ENCODE data around the gene GNGT2. TPM values are rescaled to one million over a fixed set of nuclear protein-coding genes. Genes with fewer than 3 reads are reported as not detected.

Gene GNGT2
- polyA plus RNA-seq, 1 of the 3 experiments (the other 2 are of a cell fraction): 11.0 TPM

- no peaks in the 10 kb centered on the region for H4K20me1 ChIP-seq (ENCODE audit: insufficient read depth)
- no peak overlapping the region for H3K9ac ChIP-seq
- no peaks in the 10 kb centered on the region for H3K79me2 ChIP-seq (ENCODE audit: insufficient read depth)
- no peak for DNase-seq
- ChIA-PET POLR2A (no interaction called here), CTCF (interaction anchor here (0.6 to 8.6 kb wide), 47 partner anchors 9 to 814 kb away, joined by 3 to 105 read pairs (median 4); no protein-coding TSS in a partner anchor)
- H3K4me1 ChIP-seq (ENCODE audit: control insufficient read depth in 1 of 2, insufficient read depth in 2 of 2, low read depth in 1 of 2, low read length in 1 of 2): peaks cover 0 to 9% of the 10 kb centered on the region in 2 experiments; a peak in 1 of 4 replicates
- H3K27ac ChIP-seq (ENCODE audit: low read depth in 2 of 2, low read length in 1 of 2): no peak overlapping the region
- H3F3A ChIP-seq (replicated peaks; ENCODE audit: insufficient read depth): peaks cover 9% of the 10 kb centered on the region
- no peaks in the 10 kb centered on the region for H3K9me2 ChIP-seq
- H3K36me3 ChIP-seq (replicated peaks in 1 of 2; ENCODE audit: control insufficient read depth in 1 of 2, insufficient read depth in 2 of 2, low read length in 1 of 2): no peaks in the 10 kb centered on the region
- no peak overlapping the region for H2AFZ ChIP-seq (ENCODE audit: low read depth)
- peaks cover 68% of the 10 kb centered on the region for H3K27me3 ChIP-seq (ENCODE audit: insufficient read depth)
- WGBS (ENCODE audit: low lambda C conversion rate): 37% methylated on average over 3 of the region's 3 CpGs
- H3K4me3 ChIP-seq (ENCODE audit: low read depth in 2 of 2, low read length in 1 of 2): no peak overlapping the region
- TF ChIP-seq FOSL2 (IDR thresholded peaks at IDR 0.05; ENCODE audit: borderline replicate concordance, low read depth) (no peak), SMC3 (IDR thresholded peaks at IDR 0.05; ENCODE audit: low read depth, low read length) (no peak)
- H3K9me3 ChIP-seq: no peaks in the 10 kb centered on the region
- H3K4me2 ChIP-seq: no peak overlapping the region
These were observed 16.5 kb upstream of the GNGT2 start for GRCh38 chr17:49226771-49227435.

DNA sequence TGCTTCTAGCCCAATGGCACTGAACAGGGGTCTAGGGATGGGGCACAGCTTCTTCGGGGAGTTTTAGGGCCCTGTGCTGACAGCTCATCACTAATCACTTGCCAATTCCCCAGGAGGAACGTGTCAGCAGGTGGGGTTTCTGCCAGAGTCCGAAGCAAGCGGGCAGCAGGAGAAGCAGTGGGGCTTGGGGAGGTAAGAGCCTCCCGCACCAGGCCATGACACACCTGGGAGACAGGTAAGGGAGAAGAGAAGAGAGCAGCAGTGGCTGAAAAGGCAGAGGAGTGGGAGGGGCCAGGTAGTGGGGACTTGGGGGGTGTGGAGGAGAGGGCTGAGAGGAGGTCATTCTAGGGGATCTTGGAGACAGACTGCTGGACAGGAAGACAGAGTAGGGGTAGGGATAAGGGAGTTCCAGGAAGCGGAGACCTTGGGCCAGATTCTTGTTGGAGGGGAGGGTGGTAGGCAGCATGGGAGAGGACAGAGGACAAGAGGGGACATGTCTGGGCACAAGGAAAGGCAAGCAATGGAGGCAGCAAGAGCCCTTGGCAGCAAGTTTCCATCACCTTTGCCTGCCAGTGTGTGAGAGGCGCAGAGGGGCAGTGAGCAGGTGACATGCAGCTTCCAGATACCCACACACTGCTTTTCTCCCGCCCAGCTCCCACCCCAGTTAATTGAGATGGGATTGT is 15.3 kb upstream of the GNGT2 start:
- H3K9me2 ChIP-seq: no peaks in the 10 kb centered on the region
- no peaks in the 10 kb centered on the region for H4K20me1 ChIP-seq (ENCODE audit: insufficient read depth)
- no peak overlapping the region for H3K9ac ChIP-seq
- no peaks in the 10 kb centered on the region for H3K9me3 ChIP-seq
- H3K27ac ChIP-seq (ENCODE audit: low read depth in 2 of 2, low read length in 1 of 2): no peak overlapping the region
- H3K27me3 ChIP-seq (ENCODE audit: insufficient read depth): peaks cover 62% of the 10 kb centered on the region
- DNase-seq: no peak
- no peaks in the 10 kb centered on the region for H3K79me2 ChIP-seq (ENCODE audit: insufficient read depth)
- ChIA-PET CTCF (interaction anchor here (0.8 to 8.6 kb wide), 17 partner anchors 10 to 501 kb away, joined by 3 to 105 read pairs (median 7); no protein-coding TSS in a partner anchor), POLR2A (no interaction called here)
- H3K4me1 ChIP-seq (ENCODE audit: control insufficient read depth in 1 of 2, insufficient read depth in 2 of 2, low read depth in 1 of 2, low read length in 1 of 2): peaks cover 0 to 5% of the 10 kb centered on the region in 2 experiments; a peak in 1 of 4 replicates
- no peak for TF ChIP-seq TAF1 (IDR thresholded peaks at IDR 0.05; ENCODE audit: borderline replicate concordance, low read depth, low read length)
- TF ChIP-seq GATA2 (CRISPR knock-in tag; IDR thresholded peaks at IDR 0.05): no peak
- TF ChIP-seq MXI1 (IDR thresholded peaks at IDR 0.05; ENCODE audit: low read depth, low read length): no peak
- TF ChIP-seq RCOR1 (IDR thresholded peaks at IDR 0.05; ENCODE audit: low read length): no peak
- no peak for TF ChIP-seq FOXM1 (IDR thresholded peaks at IDR 0.05; ENCODE audit: low read depth)
- TF ChIP-seq NRF1 (IDR thresholded peaks at IDR 0.05; ENCODE audit: low read depth, low read length): no peak
- no peak for TF ChIP-seq RFX5 (IDR thresholded peaks at IDR 0.05; ENCODE audit: low read length)
- no peak for TF ChIP-seq RXRA (IDR thresholded peaks at IDR 0.05; ENCODE audit: borderline replicate concordance, low read depth)
- TF ChIP-seq, protein P1, sequence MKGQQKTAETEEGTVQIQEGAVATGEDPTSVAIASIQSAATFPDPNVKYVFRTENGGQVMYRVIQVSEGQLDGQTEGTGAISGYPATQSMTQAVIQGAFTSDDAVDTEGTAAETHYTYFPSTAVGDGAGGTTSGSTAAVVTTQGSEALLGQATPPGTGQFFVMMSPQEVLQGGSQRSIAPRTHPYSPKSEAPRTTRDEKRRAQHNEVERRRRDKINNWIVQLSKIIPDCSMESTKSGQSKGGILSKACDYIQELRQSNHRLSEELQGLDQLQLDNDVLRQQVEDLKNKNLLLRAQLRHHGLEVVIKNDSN (IDR thresholded peaks at IDR 0.05; ENCODE audit: borderline replicate concordance, low read depth): no peak
- H3K4me2 ChIP-seq: no peak overlapping the region
- H3K36me3 ChIP-seq (replicated peaks in 1 of 2; ENCODE audit: control insufficient read depth in 1 of 2, insufficient read depth in 2 of 2, low read length in 1 of 2): no peaks in the 10 kb centered on the region
- WGBS (ENCODE audit: low lambda C conversion rate): 22% methylated on average over 8 of the region's 8 CpGs
- peaks cover 9% of the 10 kb centered on the region for H3F3A ChIP-seq (replicated peaks; ENCODE audit: insufficient read depth)
- H2AFZ ChIP-seq (ENCODE audit: low read depth): no peak overlapping the region
- H3K4me3 ChIP-seq (ENCODE audit: low read depth in 2 of 2, low read length in 1 of 2): no peak overlapping the region

All from SK-N-SH (cell line).